ENCODE measurements around the gene EMP2. TPM values are rescaled to one million over a fixed set of nuclear protein-coding genes. Genes with fewer than 3 reads are reported as not detected.

EMP2 gene
- total RNA-seq, 1 experiment from 2014 or later: 14.4 TPM

DNA sequence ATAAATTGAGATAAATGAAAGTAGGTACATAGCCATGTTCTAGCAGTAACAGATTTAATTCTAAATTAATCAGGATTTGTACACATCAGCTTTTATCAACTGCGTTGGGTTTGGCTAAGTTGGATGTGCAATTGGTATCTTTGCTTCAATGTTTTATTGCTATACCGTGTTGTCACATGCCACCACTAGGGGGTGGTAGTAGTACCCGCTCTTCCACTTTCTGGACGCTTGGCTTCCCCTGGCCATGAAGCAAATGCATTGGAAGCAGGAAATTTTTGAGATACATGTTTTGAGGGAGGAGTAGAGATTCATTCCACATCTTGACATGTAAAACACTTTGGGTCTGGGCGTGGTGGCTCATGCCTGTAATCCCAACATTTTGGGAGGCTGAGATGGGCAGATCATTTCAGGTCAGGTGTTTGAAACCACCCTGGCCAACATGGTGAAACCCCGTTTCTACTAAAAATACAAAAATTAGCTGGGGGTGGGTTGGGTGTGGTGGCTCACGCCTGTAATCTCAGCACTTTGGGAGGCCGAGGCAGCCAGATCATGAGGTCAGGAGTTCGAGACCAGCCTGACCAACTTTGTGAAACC is 58.6 kb downstream of the EMP2 start:
- no peak overlapping the region for H2BK20ac ChIP-seq (ENCODE audit: low read depth, low read length, poor library complexity, severe bottlenecking)
- Mint-ChIP-seq H3K4me1 (0 out of 4 replicates have a peak, but pooled peaks cover 0 to 2% of the 10 kb centered on the region in 2 experiments), H3K9me3 (no peaks in the 10 kb centered on the region; a peak in 1 of 5 replicates), H3K4me3 (no peak overlapping the region), H3K27ac (peak overlapping the region in 1 of 3 experiments; percentile 15; a peak in 1 of 7 replicates), H3K27me3 (ENCODE audit: low read depth) (no peaks in the 10 kb centered on the region; the same call in 1 of the 2 replicates), H3K36me3 (ENCODE audit: insufficient read depth in 1 of 3, low read depth in 3 of 3) (no peaks in the 10 kb centered on the region)
- no peak overlapping the region for H3K18ac ChIP-seq (ENCODE audit: insufficient read length, low read depth, low read length)
- no peak overlapping the region for H2AFZ ChIP-seq (ENCODE audit: low read length)
- H3K56ac ChIP-seq (ENCODE audit: insufficient read length, low read depth, low read length): no peak overlapping the region
- no peak overlapping the region for H2BK12ac ChIP-seq (ENCODE audit: insufficient read length, low read depth, low read length)
- H3K9ac ChIP-seq (ENCODE audit: extremely low read depth, insufficient read length, low read length): no peak overlapping the region
- H2AK5ac ChIP-seq (ENCODE audit: insufficient read length, low read length): no peak overlapping the region
- H3K27ac ChIP-seq (ENCODE audit: insufficient read length, low read depth, low read length): no peak overlapping the region
- no peaks in the 10 kb centered on the region for H3K9me3 ChIP-seq (ENCODE audit: control insufficient read depth, low read depth, low read length)
- H3K79me1 ChIP-seq (ENCODE audit: insufficient read depth, low read depth, low read length, poor library complexity, severe bottlenecking): no peaks in the 10 kb centered on the region
- H3K23me2 ChIP-seq (ENCODE audit: insufficient read length, low read depth, low read length, poor library complexity, severe bottlenecking): no peaks in the 10 kb centered on the region
- no peaks in the 10 kb centered on the region for H4K20me1 ChIP-seq (ENCODE audit: control insufficient read depth, insufficient read depth, insufficient read length)
- no peak overlapping the region for H2BK15ac ChIP-seq (ENCODE audit: low read depth, low read length)
- peak; percentile 61 for DNase-seq
- no CpG with 5 or more reads among the region's 9 CpGs for WGBS (ENCODE audit: extremely low coverage, insufficient read length, low lambda C conversion rate)
- no peaks in the 10 kb centered on the region for H3K27me3 ChIP-seq (ENCODE audit: insufficient read depth, low read length)
- no peaks in the 10 kb centered on the region; the same call in 1 of the 2 replicates for H3K4me1 ChIP-seq (ENCODE audit: insufficient read depth, low read length)
- H4K91ac ChIP-seq (ENCODE audit: insufficient read length, low read depth, low read length): no peak overlapping the region
- no peaks in the 10 kb centered on the region for H3K79me2 ChIP-seq (ENCODE audit: insufficient read depth, low read length)
- H4K8ac ChIP-seq (replicated peaks; ENCODE audit: insufficient read length, low read depth, low read length): no peak overlapping the region
- H3K4me2 ChIP-seq (ENCODE audit: insufficient read depth, insufficient read length, low read length): no peak overlapping the region
- H2BK120ac ChIP-seq (ENCODE audit: low read depth, low read length, poor library complexity, severe bottlenecking): no peak overlapping the region
- no peak overlapping the region for H4K5ac ChIP-seq (ENCODE audit: insufficient read length, low read depth, low read length)
- no peak overlapping the region for H3K4ac ChIP-seq (ENCODE audit: low read depth, low read length)
- no peak overlapping the region for H3T11ph ChIP-seq (ENCODE audit: low read length)
- no peak overlapping the region for H3K14ac ChIP-seq (ENCODE audit: insufficient read depth, low read length)
- H3K23ac ChIP-seq (ENCODE audit: insufficient read length, low read depth, low read length): no peak overlapping the region
- TF ChIP-seq, protein P1, sequence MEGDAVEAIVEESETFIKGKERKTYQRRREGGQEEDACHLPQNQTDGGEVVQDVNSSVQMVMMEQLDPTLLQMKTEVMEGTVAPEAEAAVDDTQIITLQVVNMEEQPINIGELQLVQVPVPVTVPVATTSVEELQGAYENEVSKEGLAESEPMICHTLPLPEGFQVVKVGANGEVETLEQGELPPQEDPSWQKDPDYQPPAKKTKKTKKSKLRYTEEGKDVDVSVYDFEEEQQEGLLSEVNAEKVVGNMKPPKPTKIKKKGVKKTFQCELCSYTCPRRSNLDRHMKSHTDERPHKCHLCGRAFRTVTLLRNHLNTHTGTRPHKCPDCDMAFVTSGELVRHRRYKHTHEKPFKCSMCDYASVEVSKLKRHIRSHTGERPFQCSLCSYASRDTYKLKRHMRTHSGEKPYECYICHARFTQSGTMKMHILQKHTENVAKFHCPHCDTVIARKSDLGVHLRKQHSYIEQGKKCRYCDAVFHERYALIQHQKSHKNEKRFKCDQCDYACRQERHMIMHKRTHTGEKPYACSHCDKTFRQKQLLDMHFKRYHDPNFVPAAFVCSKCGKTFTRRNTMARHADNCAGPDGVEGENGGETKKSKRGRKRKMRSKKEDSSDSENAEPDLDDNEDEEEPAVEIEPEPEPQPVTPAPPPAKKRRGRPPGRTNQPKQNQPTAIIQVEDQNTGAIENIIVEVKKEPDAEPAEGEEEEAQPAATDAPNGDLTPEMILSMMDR (conservative IDR thresholded peaks at IDR 0.05): peak; percentile 92
- H2BK5ac ChIP-seq (ENCODE audit: insufficient read length, low read length): no peak overlapping the region

Measured in H9 (cell line).